ENCODE data around the gene AR.

DNA sequence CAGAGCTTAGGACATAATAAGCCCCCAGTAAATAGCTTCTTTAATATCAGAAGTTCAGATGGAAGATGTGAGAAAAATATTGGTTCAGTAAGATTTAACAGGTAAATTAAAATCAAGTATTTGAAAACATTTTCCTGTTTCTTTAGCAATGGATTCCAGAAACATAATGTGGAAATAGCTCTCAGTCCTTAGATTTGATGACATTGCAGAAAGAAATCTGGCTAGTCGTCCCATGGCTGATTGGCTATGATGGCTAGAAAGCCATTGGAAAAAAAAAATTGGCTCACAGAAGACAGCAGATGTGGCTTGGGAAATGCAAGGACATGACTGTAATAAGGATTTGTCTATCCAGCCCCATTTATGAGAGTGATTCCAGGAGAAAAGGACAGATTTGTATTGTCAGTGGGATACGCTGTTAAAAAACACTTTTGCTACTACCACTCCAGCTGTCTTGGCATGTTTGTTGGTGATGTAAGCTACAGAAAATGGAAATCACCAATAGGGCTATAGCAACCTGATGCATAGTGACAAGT is 78.3 kb downstream of the AR start:
- TF ChIP-seq POLR2A (IDR thresholded peaks at IDR 0.05; ENCODE audit: low read depth, low read length) (no peak), TAF1 (IDR thresholded peaks at IDR 0.05; ENCODE audit: borderline replicate concordance, low read depth, low read length) (no peak)

All from GM12892 (cell line).